ENCODE results near the gene ZNF397. TPM values are rescaled to one million over a fixed set of nuclear protein-coding genes. Genes with fewer than 3 reads are reported as not detected.
"Not testable (repeated sequence)": the region's sequence is repeated elsewhere in the genome, so short reads cannot be mapped to it uniquely, and the experiment has no call there.

Gene ZNF397
- 16.8 and 18.3 TPM in 2 replicates for total RNA-seq (2014; rRNA removed; shearing (Covaris generic))
- polyA plus RNA-seq (2015; cell fraction: cytosol; rRNA removed), result 8.2 and 11.6 TPM in 2 replicates
- polyA plus RNA-seq (2015; cell fraction: nucleus; rRNA removed), result 41.8 and 52.3 TPM in 2 replicates

GRCh38 chr18:35240664-35241447, at the start of gene ZNF397:
TSS of gene ZNF397 (plus strand) at chr18:35241034. CDS start at chr18:35242471, 1,437 bp downstream.
- DNase-seq (ENCODE audit: low read depth, low spot score), result peak; percentile 95
- in situ Hi-C loops (cut with HindIII; ENCODE audit: low pct_unique_long_range_greater_than_20kb, low sequenced_read_pairs), result loop anchor here (25.0 kb wide), 1 partner anchor 96 kb away; the partner anchor contains the start of gene ZNF24

GRCh38 chr18:35191698-35192025, 49.2 kb upstream of the ZNF397 start:
- no peak for DNase-seq (ENCODE audit: low read depth, low spot score)
- in situ Hi-C loops (cut with HindIII; ENCODE audit: low pct_unique_long_range_greater_than_20kb, low sequenced_read_pairs), result no loop called here

GRCh38 chr18:35192415-35192814, 48.4 kb upstream of the ZNF397 start:
- in situ Hi-C loops (cut with HindIII; ENCODE audit: low pct_unique_long_range_greater_than_20kb, low sequenced_read_pairs), result no loop called here
- DNase-seq (ENCODE audit: low read depth, low spot score), result no peak

GRCh38 chr18:35193316-35193715, 47.5 kb upstream of the ZNF397 start:
- in situ Hi-C loops (cut with HindIII; ENCODE audit: low pct_unique_long_range_greater_than_20kb, low sequenced_read_pairs), result no loop called here
- DNase-seq (ENCODE audit: low read depth, low spot score), result no peak

GRCh38 chr18:35197296-35197695, 43.5 kb upstream of the ZNF397 start:
- in situ Hi-C loops (cut with HindIII; ENCODE audit: low pct_unique_long_range_greater_than_20kb, low sequenced_read_pairs), result no loop called here
- no peak for DNase-seq (ENCODE audit: low read depth, low spot score)

GRCh38 chr18:35201256-35201931, 39.4 kb upstream of the ZNF397 start:
- DNase-seq (ENCODE audit: low read depth, low spot score), result no peak
- in situ Hi-C loops (cut with HindIII; ENCODE audit: low pct_unique_long_range_greater_than_20kb, low sequenced_read_pairs), result no loop called here

- in situ Hi-C loops (cut with HindIII; ENCODE audit: low pct_unique_long_range_greater_than_20kb, low sequenced_read_pairs), result no loop called here
- DNase-seq (ENCODE audit: low read depth, low spot score), result no peak
Measured at GRCh38 chr18:35203067-35203466, 37.8 kb upstream of the ZNF397 start.

- in situ Hi-C loops (cut with HindIII; ENCODE audit: low pct_unique_long_range_greater_than_20kb, low sequenced_read_pairs), result no loop called here
- no peak for DNase-seq (ENCODE audit: low read depth, low spot score)
Measured at GRCh38 chr18:35205199-35205712, 35.6 kb upstream of the ZNF397 start.

- DNase-seq (ENCODE audit: low read depth, low spot score); in situ Hi-C loops (cut with HindIII; ENCODE audit: low pct_unique_long_range_greater_than_20kb, low sequenced_read_pairs): not testable (repeated sequence)
Measured at GRCh38 chr18:35205746-35206458, 34.9 kb upstream of the ZNF397 start.

GRCh38 chr18:35215026-35215425, 25.8 kb upstream of the ZNF397 start:
- in situ Hi-C loops (cut with HindIII; ENCODE audit: low pct_unique_long_range_greater_than_20kb, low sequenced_read_pairs), result no loop called here
- DNase-seq (ENCODE audit: low read depth, low spot score), result no peak

- in situ Hi-C loops (cut with HindIII; ENCODE audit: low pct_unique_long_range_greater_than_20kb, low sequenced_read_pairs); DNase-seq (ENCODE audit: low read depth, low spot score): not testable (repeated sequence)
Measured at GRCh38 chr18:35216611-35217010, 24.2 kb upstream of the ZNF397 start.

GRCh38 chr18:35219331-35219730, 21.5 kb upstream of the ZNF397 start:
- DNase-seq (ENCODE audit: low read depth, low spot score); in situ Hi-C loops (cut with HindIII; ENCODE audit: low pct_unique_long_range_greater_than_20kb, low sequenced_read_pairs): not testable (repeated sequence)

- in situ Hi-C loops (cut with HindIII; ENCODE audit: low pct_unique_long_range_greater_than_20kb, low sequenced_read_pairs), result no loop called here
- no peak for DNase-seq (ENCODE audit: low read depth, low spot score)
Measured at GRCh38 chr18:35220424-35220823, 20.4 kb upstream of the ZNF397 start.

GRCh38 chr18:35223797-35224196, 17.0 kb upstream of the ZNF397 start:
- DNase-seq (ENCODE audit: low read depth, low spot score), result no peak
- in situ Hi-C loops (cut with HindIII; ENCODE audit: low pct_unique_long_range_greater_than_20kb, low sequenced_read_pairs), result no loop called here

- in situ Hi-C loops (cut with HindIII; ENCODE audit: low pct_unique_long_range_greater_than_20kb, low sequenced_read_pairs), result loop anchor here (25.0 kb wide), 1 partner anchor 110 kb away; the partner anchor contains the start of gene ZNF24
Measured at GRCh38 chr18:35227254-35227653, 13.6 kb upstream of the ZNF397 start.

GRCh38 chr18:35231052-35231451, 9.8 kb upstream of the ZNF397 start:
- in situ Hi-C loops (cut with HindIII; ENCODE audit: low pct_unique_long_range_greater_than_20kb, low sequenced_read_pairs), result loop anchor here (25.0 kb wide), 1 partner anchor 106 kb away; the partner anchor contains the start of gene ZNF24
- peak; percentile 79 for DNase-seq (ENCODE audit: low read depth, low spot score)

More at GRCh38 chr18:35227254-35227653, 13.6 kb upstream of the ZNF397 start:
- DNase-seq (ENCODE audit: low read depth, low spot score), result peak; percentile 16

GRCh38 chr18:35236571-35237363, 4.1 kb upstream of the ZNF397 start:
- in situ Hi-C loops (cut with HindIII; ENCODE audit: low pct_unique_long_range_greater_than_20kb, low sequenced_read_pairs), result loop anchor here (25.0 kb wide), 1 partner anchor 101 kb away; the partner anchor contains the start of gene ZNF24
- peak; percentile 41 for DNase-seq (ENCODE audit: low read depth, low spot score)

All from SK-MEL-5 (cell line).